GM12878 (cell line): ENCODE measurements around the gene IRF2. TPM values are rescaled to one million over a fixed set of nuclear protein-coding genes. Genes with fewer than 3 reads are reported as not detected.

Source experiments
- BCL3 ChIP-seq: IDR thresholded peaks from 2 replicates; pipeline ENCODE4 v1.6.1; 2011; ENCODE audit warnings: borderline replicate concordance, low read depth, mild to moderate bottlenecking, moderate library complexity, low read length; ENCODE audit not compliant: insufficient read depth, poor library complexity, severe bottlenecking
- BCLAF1 ChIP-seq: fragments of 450-650 bp; IDR thresholded peaks from 2 replicates; pipeline ENCODE4 v1.6.1; 2017; ENCODE audit warnings: antibody characterized with exemption, mild to moderate bottlenecking, moderate library complexity
- BHLHE40 ChIP-seq, 2 experiments: fragments of 450-650 bp in 1 of 2; IDR thresholded peaks; 2 replicates each; pipeline ENCODE4 v1.6.1; 2011 to 2017; ENCODE audit warnings: low read depth in 2 of 2, borderline replicate concordance in 1 of 2, improper control_type of control experiment in 1 of 2, low read length in 1 of 2, mild to moderate bottlenecking in 1 of 2
- CHD2 ChIP-seq: IDR thresholded peaks from 2 replicates; pipeline ENCODE4 v1.6.1; 2011; ENCODE audit warnings: low read depth, low read length, improper control_type of control experiment, borderline replicate concordance
- E2F8 ChIP-seq: fragments of 450-650 bp; IDR thresholded peaks from 2 replicates; pipeline ENCODE4 v1.6.1; 2018; ENCODE audit warnings: mild to moderate bottlenecking, low read depth, moderate library complexity; ENCODE audit not compliant: partially characterized antibody
- EGR1 ChIP-seq, 2 experiments: IDR thresholded peaks; 1 replicate in 1 of 2; 2 replicates in 1 of 2; pipeline ENCODE4 v1.6.1; 2011 to 2012; ENCODE audit warnings: low read depth in 2 of 2, low read length in 2 of 2, borderline replicate concordance in 1 of 2, mild to moderate bottlenecking in 1 of 2, moderate library complexity in 1 of 2
- HDAC6 ChIP-seq: fragments of 200-600 bp; sonication (generic); IDR thresholded peaks from one replicate; pipeline ENCODE4 v1.8.0; 2017; ENCODE audit warnings: antibody characterized with exemption; ENCODE audit not compliant: unreplicated experiment
- IRF4 ChIP-seq: IDR thresholded peaks from 2 replicates; pipeline ENCODE4 v1.6.1; 2011; ENCODE audit warnings: low read depth, low read length
- MAX ChIP-seq: IDR thresholded peaks from 2 replicates; pipeline ENCODE4 v1.6.1; 2012; ENCODE audit warnings: low read depth, low read length, improper control_type of control experiment
- MXI1 ChIP-seq: fragments of 150-350 bp; IDR thresholded peaks from 2 replicates; pipeline ENCODE4 v1.6.1; 2011; ENCODE audit warnings: low read depth, mild to moderate bottlenecking, inconsistent platforms, low read length, improper control_type of control experiment
- POU2F2 ChIP-seq: IDR thresholded peaks from 3 replicates; pipeline ENCODE4 v1.6.1; 2011; ENCODE audit warnings: low read depth, mild to moderate bottlenecking, low read length, borderline replicate concordance
- RBBP5 ChIP-seq: fragments of 200-600 bp; sonication (generic); conservative IDR thresholded peaks from 2 replicates; pipeline ENCODE4 v1.6.1; 2016
- REST ChIP-seq: IDR thresholded peaks from 2 replicates; pipeline ENCODE4 v1.6.1; 2012; ENCODE audit warnings: mild to moderate bottlenecking, low read depth, low read length
- SMC3 ChIP-seq: IDR thresholded peaks from 2 replicates; pipeline ENCODE4 v1.6.1; 2011; ENCODE audit warnings: low read length, improper control_type of control experiment, borderline replicate concordance
- TARDBP ChIP-seq: IDR thresholded peaks from 2 replicates; pipeline ENCODE4 v1.6.1; 2016; ENCODE audit warnings: borderline replicate concordance
- YBX1 ChIP-seq: fragments of 450-650 bp; IDR thresholded peaks from 2 replicates; pipeline ENCODE4 v1.6.1; 2016; ENCODE audit warnings: antibody characterized with exemption
- ZBED1 ChIP-seq: IDR thresholded peaks from 2 replicates; pipeline ENCODE4 v1.6.1; 2016; ENCODE audit warnings: borderline replicate concordance
- polyA plus RNA-seq, 11 experiments: library from polyadenylated mRNA; depleted of rRNA in 4 of 11; unstranded in 6 of 11; stranded (reverse) in 5 of 11; fragments of >200 nt; fragmentation: Nextera tagmentation in 4 of 11; fragmentation: Illumina TruSeq in 1 of 11; extraction: Ambion mirVana in 4 of 11; extraction: Trizol in 1 of 11; gene quantifications; 1 replicate in 1 of 11; 2 replicates in 10 of 11; pipeline versions ENCODE4 v1.2.1 to v1.2.3, GENCODE V29; 2011 to 2016; ENCODE audit warnings: inconsistent platforms in 2 of 11, missing spikeins in 2 of 11, low read depth in 1 of 11
- total RNA-seq, 4 experiments: library from RNA; depleted of rRNA in 3 of 4; stranded (reverse); fragments of >200 nt in 3 of 4; fragmentation: Illumina TruSeq in 1 of 4; extraction: Trizol in 1 of 4; gene quantifications; 2 replicates each; pipeline versions ENCODE4 v1.2.1 to v1.2.3, GENCODE V29; 2013 to 2021

The IRF2 gene
- total and polyA plus RNA-seq, 10 of the 15 experiments (the other 5 are each of a cell fraction or from before 2014, with no cell fraction given) = 45.1 to 99.3 (median 58.9) TPM

- TF ChIP-seq BCL3 = peak; percentile 99
- no peak for TF ChIP-seq RBBP5
- TF ChIP-seq TARDBP = 0 out of 2 replicates have a peak, but pooled peaks have one; percentile 75
- TF ChIP-seq MAX = no peak
- peak; percentile 100 for TF ChIP-seq IRF4
- peak; percentile 45 for TF ChIP-seq E2F8
- peak; percentile 91; the same call in 2 of the 3 replicates for TF ChIP-seq POU2F2
- no peak for TF ChIP-seq BCLAF1
- peak; percentile 57; the same call in 1 of the 2 replicates for TF ChIP-seq MXI1
- TF ChIP-seq YBX1 = no peak
- peak; percentile 32; the same call in 1 of the 2 replicates for TF ChIP-seq REST
- no peak for TF ChIP-seq HDAC6
- no peak for TF ChIP-seq SMC3
- TF ChIP-seq ZBED1 = peak; percentile 99
- peak in 1 of 2 experiments; percentile 69; a peak in 2 of 3 replicates for TF ChIP-seq EGR1 (IDR thresholded peaks at IDR 0.05; ENCODE audit: borderline replicate concordance in 1 of 2, low read depth in 2 of 2, low read length in 2 of 2)
- peak; percentile 87 for TF ChIP-seq CHD2
- TF ChIP-seq BHLHE40 (IDR thresholded peaks at IDR 0.05; ENCODE audit: borderline replicate concordance in 1 of 2, low read depth in 2 of 2, low read length in 1 of 2) = peak; percentile 93
Measured at GRCh38 chr4:184514121-184514988, 40.0 kb upstream of the IRF2 start (continued).
